Nephron (organoid): Measurements from ENCODE around the gene TFAP2D.

Experiments
- H3K27ac Mint-ChIP-seq, 3 experiments: 2 replicates each; pipeline ENCODE4 v1.8.0; 2020; ENCODE audit warnings: mixed read lengths in 3 of 3, mild to moderate bottlenecking in 2 of 3, moderate library complexity in 1 of 3
- H3K27me3 Mint-ChIP-seq: 2 replicates; pipeline ENCODE4 v1.8.0; 2021; ENCODE audit warnings: low read depth, mild to moderate bottlenecking, moderate library complexity, mixed read lengths
- H3K36me3 Mint-ChIP-seq: 2 replicates; pipeline ENCODE4 v1.8.0; 2020; ENCODE audit warnings: low read depth, mixed read lengths
- H3K4me1 Mint-ChIP-seq: 2 replicates; pipeline ENCODE4 v1.8.0; 2020; ENCODE audit warnings: mixed read lengths
- H3K4me3 Mint-ChIP-seq, 3 experiments: 2 replicates each; pipeline ENCODE4 v1.8.0; 2020; ENCODE audit warnings: mild to moderate bottlenecking in 3 of 3, mixed read lengths in 3 of 3, moderate library complexity in 2 of 3
- H3K9me3 Mint-ChIP-seq: 2 replicates; pipeline ENCODE4 v1.8.0; 2020; ENCODE audit warnings: mixed read lengths
- TF ChIP-seq, protein P1 (sequence below), 3 experiments: fragments of 200-600 bp; sonication (generic); IDR thresholded peaks; one replicate each; pipeline ENCODE4 v1.5.0; 2021; ENCODE audit warnings: antibody characterized with exemption in 3 of 3; ENCODE audit not compliant: unreplicated experiment in 3 of 3

Gene TFAP2D

GRCh38 chr6:50744976-50745375 is 31.6 kb downstream of the TFAP2D start:
- no peaks in the 10 kb centered on the region for H3K27me3 Mint-ChIP-seq
- no peak overlapping the region for H3K4me3 Mint-ChIP-seq
- H3K27ac Mint-ChIP-seq: no peak overlapping the region
- no peaks in the 10 kb centered on the region for H3K4me1 Mint-ChIP-seq
- TF ChIP-seq, protein P1, sequence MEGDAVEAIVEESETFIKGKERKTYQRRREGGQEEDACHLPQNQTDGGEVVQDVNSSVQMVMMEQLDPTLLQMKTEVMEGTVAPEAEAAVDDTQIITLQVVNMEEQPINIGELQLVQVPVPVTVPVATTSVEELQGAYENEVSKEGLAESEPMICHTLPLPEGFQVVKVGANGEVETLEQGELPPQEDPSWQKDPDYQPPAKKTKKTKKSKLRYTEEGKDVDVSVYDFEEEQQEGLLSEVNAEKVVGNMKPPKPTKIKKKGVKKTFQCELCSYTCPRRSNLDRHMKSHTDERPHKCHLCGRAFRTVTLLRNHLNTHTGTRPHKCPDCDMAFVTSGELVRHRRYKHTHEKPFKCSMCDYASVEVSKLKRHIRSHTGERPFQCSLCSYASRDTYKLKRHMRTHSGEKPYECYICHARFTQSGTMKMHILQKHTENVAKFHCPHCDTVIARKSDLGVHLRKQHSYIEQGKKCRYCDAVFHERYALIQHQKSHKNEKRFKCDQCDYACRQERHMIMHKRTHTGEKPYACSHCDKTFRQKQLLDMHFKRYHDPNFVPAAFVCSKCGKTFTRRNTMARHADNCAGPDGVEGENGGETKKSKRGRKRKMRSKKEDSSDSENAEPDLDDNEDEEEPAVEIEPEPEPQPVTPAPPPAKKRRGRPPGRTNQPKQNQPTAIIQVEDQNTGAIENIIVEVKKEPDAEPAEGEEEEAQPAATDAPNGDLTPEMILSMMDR (IDR thresholded peaks at IDR 0.05; ENCODE audit: unreplicated experiment in 3 of 3): no peak
- no peaks in the 10 kb centered on the region for H3K36me3 Mint-ChIP-seq
- no peaks in the 10 kb centered on the region for H3K9me3 Mint-ChIP-seq

- Mint-ChIP-seq H3K27me3 (peaks cover 4% of the 10 kb centered on the region), H3K36me3 (no peaks in the 10 kb centered on the region), H3K9me3 (peaks cover 2% of the 10 kb centered on the region), H3K4me3 (no peak overlapping the region), H3K4me1 (no peaks in the 10 kb centered on the region), H3K27ac (no peak overlapping the region)
- TF ChIP-seq, protein P1 (IDR thresholded peaks at IDR 0.05; ENCODE audit: unreplicated experiment in 3 of 3): no peak
Observed at GRCh38 chr6:50762798-50763197, 49.5 kb downstream of the TFAP2D start.

DNA sequence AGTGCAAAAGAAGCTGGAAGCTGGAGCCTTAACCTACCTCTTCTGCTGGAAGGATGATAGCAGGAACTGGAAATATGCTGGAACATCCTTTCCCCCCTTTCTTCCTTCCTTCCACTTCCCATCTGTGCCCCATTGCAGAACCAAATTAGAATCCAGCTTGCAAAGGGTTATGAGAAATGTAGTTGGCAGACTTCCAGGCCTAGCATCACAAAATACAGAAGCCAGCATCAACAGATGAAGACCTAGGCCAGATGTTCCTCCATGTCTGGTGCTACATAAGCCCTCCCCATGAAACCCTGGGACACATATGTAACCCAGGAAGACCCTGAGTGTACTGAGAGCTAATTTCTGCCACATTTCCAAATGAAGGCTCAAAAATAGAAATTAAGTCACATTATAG is 65.4 kb downstream of the TFAP2D start:
- Mint-ChIP-seq H3K9me3 (no peaks in the 10 kb centered on the region), H3K36me3 (no peaks in the 10 kb centered on the region), H3K27ac (no peak overlapping the region), H3K27me3 (no peaks in the 10 kb centered on the region), H3K4me3 (no peak overlapping the region), H3K4me1 (no peaks in the 10 kb centered on the region)
- TF ChIP-seq, protein P1 (IDR thresholded peaks at IDR 0.05; ENCODE audit: unreplicated experiment in 3 of 3): no peak

DNA sequence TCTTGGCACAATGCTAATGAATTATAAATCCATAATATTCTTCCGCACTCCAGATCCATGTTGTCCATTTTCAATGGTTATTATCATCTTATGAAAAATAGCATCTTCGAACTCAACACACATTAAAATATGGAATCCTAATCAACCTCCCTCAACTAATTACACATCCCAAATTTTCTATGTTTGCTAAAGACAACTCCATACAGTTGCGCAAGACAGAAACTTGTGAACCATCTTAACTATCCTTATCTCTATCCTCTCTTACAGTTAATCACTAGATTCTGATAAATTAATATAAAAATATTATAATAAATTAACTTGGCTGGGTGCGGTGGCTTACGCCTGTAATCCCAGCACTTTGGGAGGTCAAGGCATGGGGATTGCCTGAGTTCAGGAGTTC is 67.1 kb downstream of the TFAP2D start:
- TF ChIP-seq, protein P1 (IDR thresholded peaks at IDR 0.05; ENCODE audit: unreplicated experiment in 3 of 3): no peak
- H3K9me3 Mint-ChIP-seq: no peaks in the 10 kb centered on the region
- no peak overlapping the region for H3K27ac Mint-ChIP-seq
- no peaks in the 10 kb centered on the region for H3K36me3 Mint-ChIP-seq
- H3K4me1 Mint-ChIP-seq: no peaks in the 10 kb centered on the region
- H3K4me3 Mint-ChIP-seq: no peak overlapping the region
- H3K27me3 Mint-ChIP-seq: no peaks in the 10 kb centered on the region

- TF ChIP-seq, protein P1 (IDR thresholded peaks at IDR 0.05; ENCODE audit: unreplicated experiment in 3 of 3): no peak
- no peak overlapping the region for H3K4me3 Mint-ChIP-seq
- no peak overlapping the region for H3K27ac Mint-ChIP-seq
- H3K27me3 Mint-ChIP-seq: peaks cover 3% of the 10 kb centered on the region
- H3K4me1 Mint-ChIP-seq: no peaks in the 10 kb centered on the region
- H3K36me3 Mint-ChIP-seq: no peaks in the 10 kb centered on the region
- H3K9me3 Mint-ChIP-seq: no peaks in the 10 kb centered on the region
Observed at GRCh38 chr6:50785921-50786320, 72.6 kb downstream of the TFAP2D start.

GRCh38 chr6:50791900-50792508 is 78.7 kb downstream of the TFAP2D start:
- no peaks in the 10 kb centered on the region for H3K9me3 Mint-ChIP-seq
- no peaks in the 10 kb centered on the region for H3K4me1 Mint-ChIP-seq
- H3K27me3 Mint-ChIP-seq: peaks cover 18% of the 10 kb centered on the region
- no peaks in the 10 kb centered on the region for H3K36me3 Mint-ChIP-seq
- H3K4me3 Mint-ChIP-seq: no peak overlapping the region
- no peak overlapping the region for H3K27ac Mint-ChIP-seq
- TF ChIP-seq, protein P1 (IDR thresholded peaks at IDR 0.05; ENCODE audit: unreplicated experiment in 3 of 3): peak; percentile 79 to 81 (median 80)
